Endothelial cell of umbilical vein (primary cell): ENCODE results near the gene NDUFAF7.

Experiments used
- CTCF ChIP-seq, 2 donors: IDR thresholded peaks; 1 replicate in 1 of 2; 2 replicates in 1 of 2; pipeline ENCODE4 v1.5.1; 2011; ENCODE audit warnings: low read length in 2 of 2, mild to moderate bottlenecking in 2 of 2, moderate library complexity in 2 of 2, control low read depth in 1 of 2, inconsistent platforms in 1 of 2, low read depth in 1 of 2; ENCODE audit not compliant: insufficient read depth in 1 of 2; ENCODE audit errors: extremely low read depth in 1 of 2
- JUN ChIP-seq: IDR thresholded peaks from 2 replicates; pipeline ENCODE4 v1.6.1; 2011; ENCODE audit warnings: borderline replicate concordance, low read depth; ENCODE audit not compliant: insufficient read length, insufficient read depth
- POLR2A ChIP-seq: IDR thresholded peaks from 2 replicates; pipeline ENCODE4 v1.6.1; 2012; ENCODE audit warnings: low read depth, mild to moderate bottlenecking, control low read depth, low read length

- TF ChIP-seq POLR2A (no peak), CTCF (IDR thresholded peaks at IDR 0.05; ENCODE audit: extremely low read depth in 1 of 2, insufficient read depth in 1 of 2, low read depth in 1 of 2, low read length in 2 of 2) (no peak), JUN (no peak)
Observed at GRCh38 chr2:37282746-37283145, 51.3 kb downstream of the NDUFAF7 start.
